ENCODE data around the gene FOLR3.
"Not testable (repeated sequence)": the region's sequence is repeated elsewhere in the genome, so short reads cannot be mapped to it uniquely, and the experiment has no call there.

- not testable (repeated sequence) for TF ChIP-seq ZNF324 (tag by site-specific recombination; IDR thresholded peaks at IDR 0.05); ZNF654 (tag by site-specific recombination; IDR thresholded peaks at IDR 0.05; ENCODE audit: low read depth); ZBTB48 (tag by site-specific recombination; IDR thresholded peaks at IDR 0.05); ZBTB1 (tag by site-specific recombination; IDR thresholded peaks at IDR 0.05); FEZF1 (tag by site-specific recombination; IDR thresholded peaks at IDR 0.05)
- TF ChIP-seq, protein P1, sequence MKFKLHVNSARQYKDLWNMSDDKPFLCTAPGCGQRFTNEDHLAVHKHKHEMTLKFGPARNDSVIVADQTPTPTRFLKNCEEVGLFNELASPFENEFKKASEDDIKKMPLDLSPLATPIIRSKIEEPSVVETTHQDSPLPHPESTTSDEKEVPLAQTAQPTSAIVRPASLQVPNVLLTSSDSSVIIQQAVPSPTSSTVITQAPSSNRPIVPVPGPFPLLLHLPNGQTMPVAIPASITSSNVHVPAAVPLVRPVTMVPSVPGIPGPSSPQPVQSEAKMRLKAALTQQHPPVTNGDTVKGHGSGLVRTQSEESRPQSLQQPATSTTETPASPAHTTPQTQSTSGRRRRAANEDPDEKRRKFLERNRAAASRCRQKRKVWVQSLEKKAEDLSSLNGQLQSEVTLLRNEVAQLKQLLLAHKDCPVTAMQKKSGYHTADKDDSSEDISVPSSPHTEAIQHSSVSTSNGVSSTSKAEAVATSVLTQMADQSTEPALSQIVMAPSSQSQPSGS (tag by site-specific recombination; IDR thresholded peaks at IDR 0.05; ENCODE audit: low read depth), result not testable (repeated sequence)
These were observed 36.5 kb downstream of the FOLR3 start for GRCh38 chr11:72172043-72172442.

Measured in HEK293 (cell line).